Astrocyte of the cerebellum (primary cell): Measurements from ENCODE around the gene FRMPD4.

Source experiments
- DNase-seq: peaks from one replicate; pipeline ENCODE4 v3.0.0-alpha.2; 2011; ENCODE audit warnings: low read depth
- H3K4me3 ChIP-seq: 2 replicates; pipeline ENCODE4 v1.5.1; 2011; ENCODE audit warnings: mild to moderate bottlenecking, low read depth, low read length, moderate library complexity
- in situ Hi-C: cut with HindIII; loops from 2 replicates; pipeline ENCODE4 v1.10.0; 2017; ENCODE audit warnings: low sequenced_read_pairs
- TF ChIP-seq, protein P1 (sequence below): IDR thresholded peaks from 2 replicates; pipeline ENCODE4 v1.5.1; 2012; ENCODE audit warnings: low read length, low read depth, moderate library complexity, mild to moderate bottlenecking; ENCODE audit errors: missing control alignments

The FRMPD4 gene

GRCh38 chrX:12400218-12400617, 261.9 kb downstream of the FRMPD4 start:
- TF ChIP-seq, protein P1, sequence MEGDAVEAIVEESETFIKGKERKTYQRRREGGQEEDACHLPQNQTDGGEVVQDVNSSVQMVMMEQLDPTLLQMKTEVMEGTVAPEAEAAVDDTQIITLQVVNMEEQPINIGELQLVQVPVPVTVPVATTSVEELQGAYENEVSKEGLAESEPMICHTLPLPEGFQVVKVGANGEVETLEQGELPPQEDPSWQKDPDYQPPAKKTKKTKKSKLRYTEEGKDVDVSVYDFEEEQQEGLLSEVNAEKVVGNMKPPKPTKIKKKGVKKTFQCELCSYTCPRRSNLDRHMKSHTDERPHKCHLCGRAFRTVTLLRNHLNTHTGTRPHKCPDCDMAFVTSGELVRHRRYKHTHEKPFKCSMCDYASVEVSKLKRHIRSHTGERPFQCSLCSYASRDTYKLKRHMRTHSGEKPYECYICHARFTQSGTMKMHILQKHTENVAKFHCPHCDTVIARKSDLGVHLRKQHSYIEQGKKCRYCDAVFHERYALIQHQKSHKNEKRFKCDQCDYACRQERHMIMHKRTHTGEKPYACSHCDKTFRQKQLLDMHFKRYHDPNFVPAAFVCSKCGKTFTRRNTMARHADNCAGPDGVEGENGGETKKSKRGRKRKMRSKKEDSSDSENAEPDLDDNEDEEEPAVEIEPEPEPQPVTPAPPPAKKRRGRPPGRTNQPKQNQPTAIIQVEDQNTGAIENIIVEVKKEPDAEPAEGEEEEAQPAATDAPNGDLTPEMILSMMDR, result no peak
- H3K4me3 ChIP-seq, result no peak overlapping the region
- in situ Hi-C loops, result no loop called here
- DNase-seq, result no peak

GRCh38 chrX:12401252-12401651, 263.0 kb downstream of the FRMPD4 start:
- in situ Hi-C loops, result no loop called here
- TF ChIP-seq, protein P1, result no peak
- H3K4me3 ChIP-seq, result no peak overlapping the region
- no peak for DNase-seq

GRCh38 chrX:12403474-12404082, 265.3 kb downstream of the FRMPD4 start:
- no peak for DNase-seq
- in situ Hi-C loops, result no loop called here
- TF ChIP-seq, protein P1, result no peak
- H3K4me3 ChIP-seq, result no peak overlapping the region

- TF ChIP-seq, protein P1, result no peak
- H3K4me3 ChIP-seq, result no peak overlapping the region
- no peak for DNase-seq
- in situ Hi-C loops, result no loop called here
Observed at GRCh38 chrX:12405306-12405705, 267.0 kb downstream of the FRMPD4 start.

DNA sequence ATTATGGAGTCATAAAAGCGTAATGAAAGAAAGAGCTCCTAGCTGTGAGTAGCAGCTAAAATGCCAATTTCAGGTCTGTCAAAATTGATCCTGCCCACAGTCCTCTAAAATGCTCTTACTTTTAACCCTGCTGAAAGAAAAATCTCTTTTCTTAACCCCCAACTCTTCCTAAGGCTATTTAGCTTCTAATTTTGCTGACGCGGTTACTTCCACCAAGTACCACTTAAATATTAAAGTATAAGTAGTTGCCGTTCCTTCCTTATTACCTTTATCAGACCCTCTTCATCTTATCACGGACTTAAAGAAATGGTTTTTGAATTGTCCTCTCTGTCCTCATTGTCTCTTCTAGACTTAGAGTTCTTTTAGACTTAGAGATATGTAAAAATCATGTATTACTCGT, 272.2 kb downstream of the FRMPD4 start:
- TF ChIP-seq, protein P1, result no peak
- H3K4me3 ChIP-seq, result no peak overlapping the region
- DNase-seq, result no peak
- in situ Hi-C loops, result no loop called here

DNA sequence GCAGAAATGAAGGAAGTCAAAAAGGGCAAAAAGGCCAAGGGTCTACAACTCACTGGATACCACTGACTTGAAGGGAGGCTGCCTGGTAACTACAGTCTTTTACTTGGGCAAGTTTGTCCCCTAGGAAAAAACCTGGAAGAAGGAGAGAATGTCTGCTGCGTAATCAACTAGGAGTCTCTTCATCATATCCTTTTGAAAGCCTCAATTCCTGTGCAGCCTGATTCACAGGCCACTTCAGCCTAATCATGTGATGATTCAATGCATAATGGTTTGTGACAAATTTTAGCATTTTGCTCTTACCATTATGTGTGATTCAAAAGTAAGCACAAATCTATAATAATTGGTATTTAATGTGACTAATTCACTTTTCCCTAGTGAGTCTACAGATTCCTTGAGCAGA, 273.6 kb downstream of the FRMPD4 start:
- in situ Hi-C loops, result no loop called here
- TF ChIP-seq, protein P1, result no peak
- no peak overlapping the region for H3K4me3 ChIP-seq
- DNase-seq, result no peak
